GM23338 (cell line): Measurements from ENCODE around the gene ERN1. TPM values are rescaled to one million over a fixed set of nuclear protein-coding genes. Genes with fewer than 3 reads are reported as not detected.

Experiments used
- ATAC-seq: fragments of 200-7000 bp; cut with Tn5 transposase; 3 replicates; pipeline ENCODE4 v1.9.1; 2020
- DNase-seq: peaks from one replicate; pipeline ENCODE4 v3.0.0-alpha.2; 2015; ENCODE audit warnings: low spot score
- H2AFZ ChIP-seq: fragments of 200-600 bp; sonication (generic); 2 replicates; pipeline ENCODE4 v1.8.0; 2016; ENCODE audit warnings: antibody characterized with exemption, mild to moderate bottlenecking, moderate library complexity
- H3F3A ChIP-seq: fragments of 200-600 bp; sonication (generic); replicated peaks from 2 replicates; pipeline ENCODE4 v1.8.0; 2017; ENCODE audit warnings: antibody characterized with exemption, mixed run types, low read depth
- H3K27ac ChIP-seq: fragments of 200-600 bp; sonication (generic); 2 replicates; pipeline ENCODE4 v1.6.1; 2016; ENCODE audit warnings: low read depth
- H3K27me3 ChIP-seq: fragments of 200-600 bp; sonication (generic); 2 replicates; pipeline ENCODE4 v1.8.0; 2016; ENCODE audit warnings: mild to moderate bottlenecking, mixed run types, moderate library complexity; ENCODE audit not compliant: insufficient read depth
- H3K36me3 ChIP-seq: fragments of 200-600 bp; sonication (generic); 2 replicates; pipeline ENCODE4 v1.8.0; 2016; ENCODE audit warnings: mild to moderate bottlenecking; ENCODE audit not compliant: insufficient read depth
- H3K4me1 ChIP-seq: fragments of 200-600 bp; sonication (generic); 2 replicates; pipeline ENCODE4 v1.8.0; 2016; ENCODE audit warnings: mild to moderate bottlenecking, moderate library complexity; ENCODE audit not compliant: insufficient read depth
- H3K4me2 ChIP-seq: fragments of 200-600 bp; sonication (generic); 2 replicates; pipeline ENCODE4 v1.7.1; 2017; ENCODE audit warnings: mixed run types
- H3K4me3 ChIP-seq: fragments of 200-600 bp; sonication (generic); 2 replicates; pipeline ENCODE4 v1.6.1; 2016; ENCODE audit warnings: mixed run types
- H3K79me2 ChIP-seq: fragments of 200-600 bp; sonication (generic); replicated peaks from 2 replicates; pipeline ENCODE4 v1.8.0; 2017; ENCODE audit warnings: mild to moderate bottlenecking; ENCODE audit not compliant: insufficient read depth
- H3K9me2 ChIP-seq: fragments of 200-600 bp; sonication (generic); 2 replicates; pipeline ENCODE4 v1.8.0; 2017; ENCODE audit not compliant: insufficient read depth
- H4K20me1 ChIP-seq: fragments of 200-600 bp; sonication (generic); replicated peaks from 2 replicates; pipeline ENCODE4 v1.8.0; 2017; ENCODE audit warnings: mild to moderate bottlenecking; ENCODE audit not compliant: insufficient read depth
- H3K27ac Mint-ChIP-seq: 2 replicates; pipeline ENCODE4 v1.8.0; 2020; ENCODE audit warnings: inconsistent platforms, mild to moderate bottlenecking, moderate library complexity, mixed read lengths
- H3K27me3 Mint-ChIP-seq: 3 replicates; pipeline ENCODE4 v1.8.0; 2022; ENCODE audit warnings: low read depth, mild to moderate bottlenecking, moderate library complexity, mixed read lengths, inconsistent platforms; ENCODE audit not compliant: insufficient read depth, poor library complexity
- H3K36me3 Mint-ChIP-seq: 3 replicates; pipeline ENCODE4 v1.8.0; 2021; ENCODE audit warnings: low read depth, mild to moderate bottlenecking, inconsistent platforms, moderate library complexity, mixed read lengths
- H3K4me1 Mint-ChIP-seq: 3 replicates; pipeline ENCODE4 v1.8.0; 2020; ENCODE audit warnings: mild to moderate bottlenecking, inconsistent platforms, mixed read lengths
- H3K4me3 Mint-ChIP-seq: 3 replicates; pipeline ENCODE4 v1.8.0; 2021; ENCODE audit warnings: moderate library complexity, mild to moderate bottlenecking, inconsistent platforms, mixed read lengths
- H3K9me3 Mint-ChIP-seq: 3 replicates; pipeline ENCODE4 v1.8.0; 2020; ENCODE audit warnings: moderate library complexity, mild to moderate bottlenecking, inconsistent platforms, mixed read lengths
- CREB1 ChIP-seq: fragments of 250-450 bp; sonication (Bioruptor Pico); IDR thresholded peaks from 2 replicates; pipeline ENCODE4 v1.5.0; 2020; ENCODE audit warnings: low read depth, mild to moderate bottlenecking, moderate library complexity
- EZH2 ChIP-seq: fragments of 200-600 bp; sonication (generic); IDR thresholded peaks from one replicate; pipeline ENCODE4 v1.8.0; 2017; ENCODE audit warnings: antibody characterized with exemption, mild to moderate bottlenecking, low read depth; ENCODE audit not compliant: unreplicated experiment
- JUNB ChIP-seq: IDR thresholded peaks from one replicate; pipeline ENCODE4 v1.6.1; 2016; ENCODE audit warnings: antibody characterized with exemption; ENCODE audit not compliant: unreplicated experiment
- POLR2AphosphoS5 ChIP-seq: IDR thresholded peaks from 2 replicates; pipeline ENCODE4 v1.6.1; 2016; ENCODE audit warnings: antibody characterized with exemption, low read depth
- STAT1 ChIP-seq: IDR thresholded peaks from one replicate; pipeline ENCODE4 v1.6.1; 2016; ENCODE audit warnings: antibody characterized with exemption; ENCODE audit not compliant: unreplicated experiment
- ZNF331 ChIP-seq: fragments of 250-450 bp; sonication (Bioruptor Pico); IDR thresholded peaks from 2 replicates; pipeline ENCODE4 v1.5.0; 2020; ENCODE audit warnings: low read depth, mild to moderate bottlenecking, moderate library complexity
- polyA plus RNA-seq: library from polyadenylated mRNA; unstranded; fragments of >200 nt; fragmentation: Nextera tagmentation; extraction: Ambion mirVana; gene quantifications from 2 replicates; pipeline ENCODE4 v1.2.1, GENCODE V29; 2016
- total RNA-seq: library from RNA; depleted of rRNA; stranded (reverse); fragments of >200 nt; shearing (Covaris generic); gene quantifications from 2 replicates; pipeline ENCODE4 v1.2.3, GENCODE V29; 2014
- TF ChIP-seq, protein P1 (sequence below): fragments of 250-450 bp; sonication (Bioruptor Pico); IDR thresholded peaks from 2 replicates; pipeline ENCODE4 v1.5.0; 2020; ENCODE audit warnings: mild to moderate bottlenecking, moderate library complexity
- TF ChIP-seq, protein P2 (sequence below): IDR thresholded peaks from one replicate; pipeline ENCODE4 v1.6.1; 2018; ENCODE audit warnings: antibody characterized with exemption; ENCODE audit not compliant: unreplicated experiment

ERN1 gene
- total and polyA plus RNA-seq, 2 experiments from 2014 or later = 5.9 to 7.5 TPM

GRCh38 chr17:64084940-64085649, 44.8 kb downstream of the ERN1 start (continued):
- TF ChIP-seq, protein P1, sequence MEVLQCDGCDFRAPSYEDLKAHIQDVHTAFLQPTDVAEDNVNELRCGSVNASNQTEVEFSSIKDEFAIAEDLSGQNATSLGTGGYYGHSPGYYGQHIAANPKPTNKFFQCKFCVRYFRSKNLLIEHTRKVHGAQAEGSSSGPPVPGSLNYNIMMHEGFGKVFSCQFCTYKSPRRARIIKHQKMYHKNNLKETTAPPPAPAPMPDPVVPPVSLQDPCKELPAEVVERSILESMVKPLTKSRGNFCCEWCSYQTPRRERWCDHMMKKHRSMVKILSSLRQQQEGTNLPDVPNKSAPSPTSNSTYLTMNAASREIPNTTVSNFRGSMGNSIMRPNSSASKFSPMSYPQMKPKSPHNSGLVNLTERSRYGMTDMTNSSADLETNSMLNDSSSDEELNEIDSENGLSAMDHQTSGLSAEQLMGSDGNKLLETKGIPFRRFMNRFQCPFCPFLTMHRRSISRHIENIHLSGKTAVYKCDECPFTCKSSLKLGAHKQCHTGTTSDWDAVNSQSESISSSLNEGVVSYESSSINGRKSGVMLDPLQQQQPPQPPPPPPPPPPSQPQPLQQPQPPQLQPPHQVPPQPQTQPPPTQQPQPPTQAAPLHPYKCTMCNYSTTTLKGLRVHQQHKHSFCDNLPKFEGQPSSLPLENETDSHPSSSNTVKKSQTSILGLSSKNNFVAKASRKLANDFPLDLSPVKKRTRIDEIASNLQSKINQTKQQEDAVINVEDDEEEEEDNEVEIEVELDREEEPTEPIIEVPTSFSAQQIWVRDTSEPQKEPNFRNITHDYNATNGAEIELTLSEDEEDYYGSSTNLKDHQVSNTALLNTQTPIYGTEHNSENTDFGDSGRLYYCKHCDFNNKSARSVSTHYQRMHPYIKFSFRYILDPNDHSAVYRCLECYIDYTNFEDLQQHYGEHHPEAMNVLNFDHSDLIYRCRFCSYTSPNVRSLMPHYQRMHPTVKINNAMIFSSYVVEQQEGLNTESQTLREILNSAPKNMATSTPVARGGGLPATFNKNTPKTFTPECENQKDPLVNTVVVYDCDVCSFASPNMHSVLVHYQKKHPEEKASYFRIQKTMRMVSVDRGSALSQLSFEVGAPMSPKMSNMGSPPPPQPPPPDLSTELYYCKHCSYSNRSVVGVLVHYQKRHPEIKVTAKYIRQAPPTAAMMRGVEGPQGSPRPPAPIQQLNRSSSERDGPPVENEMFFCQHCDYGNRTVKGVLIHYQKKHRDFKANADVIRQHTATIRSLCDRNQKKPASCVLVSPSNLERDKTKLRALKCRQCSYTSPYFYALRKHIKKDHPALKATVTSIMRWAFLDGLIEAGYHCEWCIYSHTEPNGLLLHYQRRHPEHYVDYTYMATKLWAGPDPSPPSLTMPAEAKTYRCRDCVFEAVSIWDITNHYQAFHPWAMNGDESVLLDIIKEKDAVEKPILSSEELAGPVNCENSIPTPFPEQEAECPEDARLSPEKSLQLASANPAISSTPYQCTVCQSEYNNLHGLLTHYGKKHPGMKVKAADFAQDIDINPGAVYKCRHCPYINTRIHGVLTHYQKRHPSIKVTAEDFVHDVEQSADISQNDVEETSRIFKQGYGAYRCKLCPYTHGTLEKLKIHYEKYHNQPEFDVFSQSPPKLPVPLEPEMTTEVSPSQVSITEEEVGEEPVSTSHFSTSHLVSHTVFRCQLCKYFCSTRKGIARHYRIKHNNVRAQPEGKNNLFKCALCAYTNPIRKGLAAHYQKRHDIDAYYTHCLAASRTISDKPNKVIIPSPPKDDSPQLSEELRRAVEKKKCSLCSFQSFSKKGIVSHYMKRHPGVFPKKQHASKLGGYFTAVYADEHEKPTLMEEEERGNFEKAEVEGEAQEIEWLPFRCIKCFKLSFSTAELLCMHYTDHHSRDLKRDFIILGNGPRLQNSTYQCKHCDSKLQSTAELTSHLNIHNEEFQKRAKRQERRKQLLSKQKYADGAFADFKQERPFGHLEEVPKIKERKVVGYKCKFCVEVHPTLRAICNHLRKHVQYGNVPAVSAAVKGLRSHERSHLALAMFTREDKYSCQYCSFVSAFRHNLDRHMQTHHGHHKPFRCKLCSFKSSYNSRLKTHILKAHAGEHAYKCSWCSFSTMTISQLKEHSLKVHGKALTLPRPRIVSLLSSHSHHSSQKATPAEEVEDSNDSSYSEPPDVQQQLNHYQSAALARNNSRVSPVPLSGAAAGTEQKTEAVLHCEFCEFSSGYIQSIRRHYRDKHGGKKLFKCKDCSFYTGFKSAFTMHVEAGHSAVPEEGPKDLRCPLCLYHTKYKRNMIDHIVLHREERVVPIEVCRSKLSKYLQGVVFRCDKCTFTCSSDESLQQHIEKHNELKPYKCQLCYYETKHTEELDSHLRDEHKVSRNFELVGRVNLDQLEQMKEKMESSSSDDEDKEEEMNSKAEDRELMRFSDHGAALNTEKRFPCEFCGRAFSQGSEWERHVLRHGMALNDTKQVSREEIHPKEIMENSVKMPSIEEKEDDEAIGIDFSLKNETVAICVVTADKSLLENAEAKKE (CRISPR knock-in tag) = no peak
- TF ChIP-seq EZH2 (no peak), POLR2AphosphoS5 (no peak), JUNB (no peak), ZNF331 (CRISPR knock-in tag) (no peak)

DNA sequence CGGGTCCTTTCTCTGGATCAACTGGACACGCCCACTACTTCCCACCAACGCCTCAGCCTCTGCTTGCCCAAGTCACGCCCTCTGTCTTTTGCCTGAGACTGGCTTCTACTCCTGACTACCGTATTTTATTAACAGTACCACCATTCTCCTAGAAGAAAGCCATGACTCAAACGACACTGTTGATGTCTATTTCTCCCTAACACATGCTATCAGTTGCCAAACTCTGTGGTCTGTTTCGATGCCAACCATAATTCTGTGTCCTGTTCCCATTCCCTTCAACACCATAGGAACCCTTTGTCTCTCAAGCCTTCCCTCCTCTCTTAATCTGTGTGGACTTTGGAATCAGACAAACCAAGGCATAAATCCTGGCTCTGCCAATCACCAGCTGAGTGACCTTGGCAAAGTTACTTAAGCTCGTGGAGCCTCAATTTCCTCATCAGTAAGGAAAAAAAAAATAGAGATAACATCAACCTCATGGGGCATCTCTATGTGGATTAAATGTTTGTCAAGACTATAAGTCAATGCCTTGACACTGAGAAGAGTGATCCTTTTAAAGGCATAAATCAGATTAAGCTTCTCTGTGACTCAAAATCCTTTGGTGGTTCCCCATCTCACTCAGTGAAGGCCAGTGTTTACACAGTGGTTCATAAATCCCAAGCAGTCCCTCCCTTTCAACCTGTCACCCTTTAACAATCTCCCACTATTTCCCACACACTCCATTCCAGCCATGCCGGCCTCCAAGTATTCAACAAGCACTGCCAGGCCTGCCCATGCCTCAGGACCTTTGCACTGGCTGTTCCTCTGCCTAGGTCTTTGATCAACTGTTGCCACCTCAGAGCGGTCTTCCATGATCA, 45.6 kb downstream of the ERN1 start:
- Mint-ChIP-seq H3K4me3 (no peak overlapping the region), H3K36me3 (no peaks in the 10 kb centered on the region), H3K27ac (no peak overlapping the region), H3K4me1 (peaks cover 15% of the 10 kb centered on the region), H3K27me3 (no peaks in the 10 kb centered on the region), H3K9me3 (no peaks in the 10 kb centered on the region)
- peaks cover 11% of the 10 kb centered on the region for H3K4me1 ChIP-seq
- ATAC-seq (peak; percentile 67), DNase-seq (peak; percentile 49)
- no peak overlapping the region for H3K27ac ChIP-seq
- H3K36me3 ChIP-seq = no peaks in the 10 kb centered on the region
- H3F3A ChIP-seq = no peaks in the 10 kb centered on the region
- no peak overlapping the region for H3K4me2 ChIP-seq
- H4K20me1 ChIP-seq = no peaks in the 10 kb centered on the region
- no peaks in the 10 kb centered on the region for H3K79me2 ChIP-seq
- H3K9me2 ChIP-seq = no peaks in the 10 kb centered on the region
- H3K4me3 ChIP-seq = no peak overlapping the region
- H2AFZ ChIP-seq = no peak overlapping the region
- no peaks in the 10 kb centered on the region for H3K27me3 ChIP-seq
- TF ChIP-seq, protein P2, sequence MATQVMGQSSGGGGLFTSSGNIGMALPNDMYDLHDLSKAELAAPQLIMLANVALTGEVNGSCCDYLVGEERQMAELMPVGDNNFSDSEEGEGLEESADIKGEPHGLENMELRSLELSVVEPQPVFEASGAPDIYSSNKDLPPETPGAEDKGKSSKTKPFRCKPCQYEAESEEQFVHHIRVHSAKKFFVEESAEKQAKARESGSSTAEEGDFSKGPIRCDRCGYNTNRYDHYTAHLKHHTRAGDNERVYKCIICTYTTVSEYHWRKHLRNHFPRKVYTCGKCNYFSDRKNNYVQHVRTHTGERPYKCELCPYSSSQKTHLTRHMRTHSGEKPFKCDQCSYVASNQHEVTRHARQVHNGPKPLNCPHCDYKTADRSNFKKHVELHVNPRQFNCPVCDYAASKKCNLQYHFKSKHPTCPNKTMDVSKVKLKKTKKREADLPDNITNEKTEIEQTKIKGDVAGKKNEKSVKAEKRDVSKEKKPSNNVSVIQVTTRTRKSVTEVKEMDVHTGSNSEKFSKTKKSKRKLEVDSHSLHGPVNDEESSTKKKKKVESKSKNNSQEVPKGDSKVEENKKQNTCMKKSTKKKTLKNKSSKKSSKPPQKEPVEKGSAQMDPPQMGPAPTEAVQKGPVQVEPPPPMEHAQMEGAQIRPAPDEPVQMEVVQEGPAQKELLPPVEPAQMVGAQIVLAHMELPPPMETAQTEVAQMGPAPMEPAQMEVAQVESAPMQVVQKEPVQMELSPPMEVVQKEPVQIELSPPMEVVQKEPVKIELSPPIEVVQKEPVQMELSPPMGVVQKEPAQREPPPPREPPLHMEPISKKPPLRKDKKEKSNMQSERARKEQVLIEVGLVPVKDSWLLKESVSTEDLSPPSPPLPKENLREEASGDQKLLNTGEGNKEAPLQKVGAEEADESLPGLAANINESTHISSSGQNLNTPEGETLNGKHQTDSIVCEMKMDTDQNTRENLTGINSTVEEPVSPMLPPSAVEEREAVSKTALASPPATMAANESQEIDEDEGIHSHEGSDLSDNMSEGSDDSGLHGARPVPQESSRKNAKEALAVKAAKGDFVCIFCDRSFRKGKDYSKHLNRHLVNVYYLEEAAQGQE = no peak
- TF ChIP-seq STAT1 = no peak
- no peak for TF ChIP-seq CREB1 (CRISPR knock-in tag)
